Glomerular visceral epithelial cell (primary cell): ENCODE measurements around the gene AQP5.
A peak's percentile ranks its signal among the peaks of the same experiment; 100 is the strongest.
"Not testable (repeated sequence)": the region's sequence is repeated elsewhere in the genome, so short reads cannot be mapped to it uniquely, and the experiment has no call there.

ENCODE experiments used
- DNase-seq: peaks from one replicate; pipeline ENCODE4 v3.0.0-alpha.2; 2016; ENCODE audit errors: extremely low spot score

The AQP5 gene

DNA sequence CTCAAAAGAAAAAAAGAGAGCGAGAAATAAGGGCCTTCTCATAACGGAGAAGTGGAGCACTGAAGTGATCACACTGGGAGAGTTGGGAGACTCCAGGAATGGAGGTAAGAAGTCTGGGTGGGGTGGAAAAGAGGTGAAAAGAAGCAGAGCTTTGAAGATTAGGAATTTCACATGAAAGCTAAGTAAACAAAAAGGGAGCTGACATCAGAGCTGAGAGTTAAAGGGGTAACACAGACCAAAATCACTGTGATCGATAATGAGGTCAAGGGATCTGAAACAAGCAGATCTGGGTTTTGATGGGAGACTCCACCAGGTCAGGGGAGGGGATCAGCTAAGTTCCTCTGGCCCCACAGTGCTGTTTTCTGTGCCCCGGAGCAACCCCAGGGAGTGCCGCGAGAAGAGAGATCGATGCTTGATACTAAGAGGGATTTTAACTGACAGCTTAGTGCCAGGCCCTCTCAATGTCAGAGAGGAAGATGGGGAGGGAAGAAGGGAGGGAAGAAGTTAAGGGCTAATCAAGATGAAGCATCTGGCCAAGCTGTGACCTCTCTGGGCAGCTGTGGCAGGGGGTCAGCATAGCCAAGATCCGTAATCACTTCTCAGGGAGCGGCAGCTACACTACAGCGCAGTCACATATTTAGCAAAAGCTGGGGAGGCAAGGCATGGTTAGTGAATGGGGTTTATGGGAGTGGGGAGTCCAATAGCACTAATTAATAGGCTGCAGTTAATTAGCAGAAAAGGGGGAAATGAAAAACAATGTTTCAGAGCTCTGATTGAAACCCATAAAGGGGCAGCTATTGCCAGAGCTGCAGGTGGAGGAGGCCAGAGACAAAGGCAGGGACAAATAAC lies 19.1 kb downstream of the AQP5 start:
- no peak for DNase-seq

DNA sequence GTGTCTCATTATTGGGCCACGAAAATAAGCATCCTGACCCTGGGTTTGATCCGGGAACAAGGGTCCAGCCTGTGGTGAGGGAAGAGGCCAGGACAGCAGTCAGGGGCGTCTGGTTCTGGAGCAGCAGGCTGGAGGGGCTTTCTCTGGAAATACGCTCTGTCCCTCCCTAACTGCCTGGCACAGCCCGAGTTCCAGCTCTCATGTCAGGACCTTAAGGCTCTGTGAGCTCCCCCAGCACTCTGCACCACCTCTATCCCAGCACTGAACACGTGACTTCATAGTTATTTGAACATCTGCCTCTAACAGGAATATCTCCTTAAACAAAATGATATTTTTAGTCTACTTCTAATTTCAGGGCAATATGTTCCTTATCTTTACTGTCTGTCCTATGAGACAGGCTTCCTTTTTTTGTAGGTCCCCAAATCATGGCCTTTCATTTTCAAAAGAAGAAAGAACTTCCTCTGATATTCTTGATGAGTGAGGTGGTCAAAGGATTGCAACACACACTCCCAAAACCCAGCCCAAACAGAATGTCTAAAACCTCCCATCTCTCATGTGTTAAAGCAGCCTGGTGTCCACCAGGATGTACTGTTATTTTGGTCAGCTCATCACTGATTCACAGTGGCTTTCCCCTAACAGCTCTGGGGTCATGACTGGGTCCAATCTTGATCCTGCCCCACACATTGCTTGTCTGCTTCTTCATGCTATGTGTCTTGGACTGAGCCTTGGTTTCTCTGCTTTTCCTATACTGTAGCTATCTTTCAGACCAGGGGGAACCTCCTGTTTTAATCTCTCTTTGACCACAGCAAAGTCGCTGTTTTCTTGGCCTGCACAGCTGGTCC lies 20.8 kb downstream of the AQP5 start:
- DNase-seq = peak; percentile 24

DNA sequence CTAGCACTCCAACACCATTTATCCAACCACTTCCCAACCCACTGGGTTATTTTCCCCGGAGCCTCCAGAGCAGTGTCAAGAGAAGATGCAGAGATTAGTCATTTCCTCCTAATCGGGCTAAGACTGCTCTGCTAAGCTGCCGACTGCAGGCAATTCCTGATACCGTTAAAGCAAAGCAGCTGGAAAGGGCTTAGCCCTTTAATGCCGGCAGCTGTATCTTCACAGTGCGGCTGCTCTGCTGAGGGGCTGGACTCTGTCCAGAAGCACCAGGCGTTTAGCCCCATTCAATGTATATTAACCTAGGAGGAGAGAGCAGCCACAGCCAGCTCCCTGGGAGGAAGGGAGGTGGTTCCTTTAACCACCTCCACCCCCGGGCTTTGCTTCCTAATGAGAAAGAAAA lies 22.2 kb downstream of the AQP5 start:
- DNase-seq = peak; percentile 85

DNA sequence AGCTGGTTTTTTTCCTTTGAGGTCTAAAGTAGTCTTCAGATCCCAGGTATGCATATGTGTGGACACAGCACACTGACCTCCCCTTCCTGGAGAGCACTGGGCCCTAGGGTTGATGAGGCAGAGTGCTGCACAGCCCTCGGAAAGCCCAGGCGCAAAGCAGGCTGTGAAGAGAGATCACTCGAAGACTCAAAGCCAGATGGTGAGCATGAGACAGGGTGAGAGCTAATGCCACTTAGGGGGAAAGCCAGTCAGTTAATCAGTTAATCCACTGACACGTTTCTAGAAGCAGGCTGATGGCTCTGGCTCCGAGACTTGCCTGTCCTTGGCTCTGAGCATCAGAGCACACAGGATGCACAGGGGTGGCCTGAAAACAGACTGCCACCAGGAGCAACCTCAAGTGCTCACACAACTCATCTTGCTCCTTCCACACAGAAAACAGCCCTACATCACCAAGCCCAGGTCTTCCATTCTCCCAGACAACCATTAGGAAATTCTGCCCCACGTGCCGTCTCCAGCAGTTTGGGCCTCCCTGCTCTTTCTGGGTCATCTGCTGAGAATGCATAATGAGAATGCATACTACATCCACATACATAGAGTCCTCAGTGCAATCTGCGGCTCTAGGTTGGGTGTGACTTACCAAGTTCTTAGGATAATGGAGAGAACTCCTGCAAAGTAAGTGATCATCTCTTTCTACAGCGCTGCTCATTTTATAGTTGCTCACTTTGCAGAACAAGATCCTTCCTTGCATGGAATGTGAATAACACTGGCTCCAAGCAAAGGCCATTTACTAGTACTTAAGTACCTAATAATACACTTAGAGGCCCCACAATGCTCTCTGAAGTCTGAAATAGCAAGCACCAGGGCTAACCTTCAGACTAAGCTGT lies 23.0 kb downstream of the AQP5 start:
- no peak for DNase-seq

DNA sequence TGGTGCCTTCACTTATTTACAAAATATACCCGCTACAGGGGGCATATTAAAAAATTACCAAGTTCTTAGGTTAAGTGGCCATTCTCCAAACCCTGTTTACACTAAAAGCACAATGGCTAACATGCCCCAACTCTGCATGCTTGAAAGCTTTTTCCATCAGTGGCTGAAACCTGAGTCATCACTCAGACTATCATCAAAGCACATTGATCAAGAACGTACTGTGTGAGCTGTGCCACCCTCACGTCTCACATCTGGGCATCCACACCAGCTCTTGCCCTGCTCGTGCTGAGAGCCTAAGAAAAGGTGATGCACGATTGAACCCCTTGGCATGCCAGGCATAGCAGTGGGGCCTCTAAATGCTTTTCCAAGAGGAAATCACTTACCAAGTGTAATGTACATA lies 24.3 kb downstream of the AQP5 start:
- DNase-seq = peak; percentile 40

DNA sequence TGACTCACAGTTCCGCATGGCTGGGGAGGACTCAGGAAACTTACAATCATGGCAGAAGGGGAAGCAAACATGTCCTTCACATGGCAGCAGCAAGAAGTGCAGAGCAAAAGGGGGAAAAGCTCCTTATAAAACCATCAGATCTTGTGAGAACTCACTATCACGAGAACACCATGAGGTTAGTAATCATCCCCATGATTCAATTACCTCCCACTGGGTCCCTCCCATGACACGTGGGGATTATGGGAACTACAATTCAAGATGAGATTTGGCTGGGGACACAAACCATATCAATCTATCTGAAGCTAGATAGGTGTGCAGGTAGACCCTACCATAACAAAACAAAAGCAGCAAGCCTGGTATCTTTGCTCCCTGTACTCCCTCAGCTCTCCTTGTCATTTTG lies 24.8 kb downstream of the AQP5 start:
- not testable (repeated sequence) for DNase-seq

DNA sequence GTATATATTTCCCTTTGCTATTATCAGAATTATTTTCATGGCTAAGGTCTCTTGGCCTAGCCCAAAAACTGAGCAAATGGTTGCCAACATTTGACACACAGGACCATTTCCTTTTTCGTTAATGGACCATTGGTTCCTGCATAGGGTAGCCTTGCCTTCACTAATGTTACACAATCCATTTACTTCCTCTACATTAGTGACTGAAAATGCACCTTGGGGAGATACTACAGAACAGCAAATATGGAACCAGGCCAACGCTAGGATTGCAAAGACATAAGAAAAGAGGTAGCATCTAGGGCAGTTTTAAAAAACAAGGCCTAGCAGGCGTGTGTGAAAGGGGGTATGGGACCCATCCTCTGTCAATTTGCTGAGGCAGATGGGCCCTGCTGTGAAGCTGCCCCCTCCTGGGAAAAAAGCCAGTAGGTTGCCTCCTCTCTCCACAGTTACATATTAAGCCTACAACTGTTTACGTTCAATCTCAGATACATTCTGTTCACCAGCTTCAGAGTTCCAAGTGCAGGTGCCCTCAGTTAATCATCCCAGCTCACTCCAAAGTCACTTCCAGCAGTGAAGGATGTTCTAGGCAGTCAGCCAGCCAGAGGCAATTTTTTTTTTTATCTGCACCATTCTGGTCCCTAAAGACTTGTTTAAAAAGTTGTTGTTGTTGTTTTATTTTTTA lies 26.1 kb downstream of the AQP5 start:
- DNase-seq = no peak

DNA sequence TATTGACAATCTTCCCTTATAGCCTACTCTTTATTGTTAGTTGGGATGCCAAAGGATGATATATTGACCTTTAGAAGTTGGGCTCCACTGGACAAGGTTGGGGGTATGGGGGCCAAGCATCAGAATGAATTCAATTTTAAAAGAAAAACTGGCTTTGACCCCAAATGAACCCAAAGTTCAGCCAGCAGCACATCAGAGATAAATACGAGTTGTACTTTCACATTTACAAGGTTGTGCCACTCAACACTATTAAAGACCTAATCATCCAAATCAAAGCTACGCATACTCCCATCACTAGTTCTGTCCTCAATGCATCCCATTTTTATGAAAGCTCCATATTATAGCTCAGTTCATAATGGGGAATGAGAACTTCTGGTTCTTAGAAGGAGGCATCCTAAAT lies 27.7 kb downstream of the AQP5 start:
- not testable (repeated sequence) for DNase-seq

DNA sequence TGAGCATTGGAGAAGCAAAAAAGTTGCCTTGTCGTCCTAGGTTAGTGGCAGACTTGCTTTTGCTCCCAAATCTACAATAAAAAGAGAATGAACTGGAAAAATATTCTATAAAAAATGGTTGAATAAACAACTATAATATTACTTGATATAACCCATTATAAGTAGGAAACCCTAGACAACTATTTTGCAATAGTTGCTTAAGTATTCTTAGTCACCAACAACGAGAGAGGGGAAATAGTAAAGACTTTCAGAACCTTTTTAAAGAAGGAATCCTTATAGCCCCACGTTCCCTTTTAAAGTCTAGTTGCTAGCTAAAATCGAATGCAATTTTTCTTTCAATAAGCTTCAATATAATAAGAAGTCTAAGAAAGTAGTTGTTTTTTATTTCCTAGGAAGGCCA lies 28.6 kb downstream of the AQP5 start:
- no peak for DNase-seq

DNA sequence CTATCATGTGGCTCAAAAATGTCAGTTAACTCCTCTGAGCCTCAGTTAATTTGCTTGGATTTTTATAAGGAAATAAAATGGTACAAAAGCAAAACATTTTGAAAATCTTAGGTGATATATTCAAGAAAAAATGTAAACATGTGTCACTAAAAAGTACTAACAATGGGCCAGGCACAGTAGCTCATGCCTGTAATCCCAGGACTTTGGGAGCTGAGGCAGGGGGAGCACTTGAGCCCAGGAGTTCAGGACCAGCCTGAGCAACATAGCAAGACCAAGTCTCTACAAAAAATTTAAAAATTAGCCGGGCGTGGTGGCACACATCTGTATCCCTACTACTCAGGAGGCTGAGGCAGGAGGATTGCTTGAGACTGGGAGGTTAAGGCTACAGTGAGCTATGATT lies 36.8 kb downstream of the AQP5 start:
- DNase-seq = no peak

DNA sequence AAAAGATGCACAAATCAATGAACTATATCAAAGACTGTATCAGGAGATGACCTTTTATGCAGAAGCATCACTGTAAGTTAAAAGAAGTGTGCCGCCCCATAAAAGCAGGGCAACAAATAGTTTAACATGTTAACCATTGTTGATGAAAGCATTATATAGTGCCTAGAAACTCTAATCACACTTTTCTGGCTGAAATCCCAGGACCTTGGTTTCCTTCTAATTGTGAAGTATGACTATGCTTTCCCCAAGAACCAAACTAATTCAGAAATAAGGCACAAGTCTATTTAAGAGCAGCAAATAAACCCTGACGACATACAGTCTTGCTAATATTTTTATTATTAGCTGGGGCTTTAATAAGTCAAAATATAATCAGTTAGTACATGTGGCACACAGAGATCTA lies 41.9 kb downstream of the AQP5 start:
- no peak for DNase-seq

DNA sequence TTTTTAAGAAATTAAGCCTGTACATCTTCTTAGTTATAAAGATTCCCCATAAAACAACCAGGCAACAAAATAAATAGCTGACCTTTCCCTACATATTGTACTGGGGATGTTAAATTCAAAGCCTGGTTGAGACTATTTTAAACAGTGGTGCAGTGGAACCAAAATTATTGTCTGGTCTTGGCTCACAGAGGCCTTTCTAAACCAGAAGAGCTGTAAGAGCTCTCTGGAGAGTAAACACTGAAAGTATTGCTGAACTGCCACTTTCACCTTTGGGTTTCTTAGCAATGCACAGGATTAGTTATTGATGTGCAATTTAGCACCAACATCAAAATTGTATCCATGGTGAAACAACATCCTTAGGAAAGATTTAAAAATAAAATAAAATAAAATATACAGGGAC lies 43.0 kb downstream of the AQP5 start:
- DNase-seq = no peak

DNA sequence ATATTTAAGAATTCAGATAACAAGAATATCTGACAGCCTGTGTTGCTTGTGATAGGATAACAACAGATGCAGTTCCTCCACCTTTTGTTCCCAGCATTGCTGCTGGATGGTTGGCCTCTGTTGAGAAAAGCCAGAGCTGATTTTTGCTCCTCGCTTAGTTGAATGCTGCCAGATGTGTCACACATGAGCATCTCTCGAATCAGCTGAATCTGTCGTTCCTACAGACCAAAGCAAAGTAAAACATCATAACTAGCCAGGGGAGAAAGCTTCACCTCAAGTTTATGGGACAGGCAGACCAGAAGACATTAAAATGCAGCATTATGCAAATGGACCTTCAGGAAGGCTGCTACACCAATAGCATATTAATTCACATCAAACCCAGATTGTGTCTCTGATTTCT lies 43.5 kb downstream of the AQP5 start:
- DNase-seq = no peak

DNA sequence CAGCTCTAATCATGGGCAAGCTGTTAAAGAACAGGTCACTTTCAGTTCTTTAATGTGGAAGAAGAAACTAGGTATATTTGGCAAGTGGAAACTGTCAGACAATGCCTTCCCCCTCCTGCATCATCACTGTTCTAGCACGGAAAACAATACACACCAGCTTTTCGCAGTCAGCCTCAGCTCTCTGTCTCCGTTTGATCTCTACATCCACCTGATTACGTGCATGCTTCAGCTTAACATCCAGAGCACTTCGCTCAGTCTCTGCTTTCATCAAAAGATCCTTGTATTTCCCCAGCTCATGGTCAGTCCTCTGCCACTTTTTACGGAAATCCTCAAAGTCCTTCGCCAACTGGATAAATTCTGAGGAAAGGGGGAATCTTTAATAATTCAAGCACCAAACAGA lies 44.6 kb downstream of the AQP5 start:
- DNase-seq = no peak

DNA sequence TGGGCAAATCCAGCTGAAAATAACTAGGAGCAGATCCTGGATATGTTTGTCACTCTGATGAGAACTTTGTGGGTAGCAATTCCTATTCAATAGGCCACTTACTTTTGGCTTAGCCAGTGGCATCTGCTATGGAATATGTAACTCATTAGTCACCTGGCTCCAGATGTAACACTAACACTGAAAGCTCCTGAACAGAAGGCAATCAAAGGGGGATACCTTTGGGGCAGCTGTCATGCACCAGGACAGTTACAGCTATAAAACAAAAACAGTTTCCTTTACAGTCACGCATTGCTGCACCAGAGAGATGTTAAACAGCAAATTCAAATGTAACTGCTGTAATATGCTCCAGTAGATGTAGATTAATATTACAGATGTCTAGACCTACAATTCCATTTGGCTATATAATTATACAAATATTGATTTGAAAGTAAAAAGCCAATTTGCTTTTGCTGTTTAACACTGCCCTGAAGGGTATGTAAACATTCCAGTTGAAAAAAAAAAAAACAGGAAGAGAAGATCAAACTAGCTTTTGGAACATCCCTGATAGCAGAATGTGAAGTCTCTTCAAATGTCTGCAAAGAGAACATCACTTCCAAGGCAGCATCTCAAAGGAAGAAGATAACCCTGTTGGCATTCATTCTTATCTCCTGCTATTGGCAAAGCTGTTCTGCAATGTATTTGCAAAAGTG lies 45.2 kb downstream of the AQP5 start:
- peak; percentile 44 for DNase-seq

DNA sequence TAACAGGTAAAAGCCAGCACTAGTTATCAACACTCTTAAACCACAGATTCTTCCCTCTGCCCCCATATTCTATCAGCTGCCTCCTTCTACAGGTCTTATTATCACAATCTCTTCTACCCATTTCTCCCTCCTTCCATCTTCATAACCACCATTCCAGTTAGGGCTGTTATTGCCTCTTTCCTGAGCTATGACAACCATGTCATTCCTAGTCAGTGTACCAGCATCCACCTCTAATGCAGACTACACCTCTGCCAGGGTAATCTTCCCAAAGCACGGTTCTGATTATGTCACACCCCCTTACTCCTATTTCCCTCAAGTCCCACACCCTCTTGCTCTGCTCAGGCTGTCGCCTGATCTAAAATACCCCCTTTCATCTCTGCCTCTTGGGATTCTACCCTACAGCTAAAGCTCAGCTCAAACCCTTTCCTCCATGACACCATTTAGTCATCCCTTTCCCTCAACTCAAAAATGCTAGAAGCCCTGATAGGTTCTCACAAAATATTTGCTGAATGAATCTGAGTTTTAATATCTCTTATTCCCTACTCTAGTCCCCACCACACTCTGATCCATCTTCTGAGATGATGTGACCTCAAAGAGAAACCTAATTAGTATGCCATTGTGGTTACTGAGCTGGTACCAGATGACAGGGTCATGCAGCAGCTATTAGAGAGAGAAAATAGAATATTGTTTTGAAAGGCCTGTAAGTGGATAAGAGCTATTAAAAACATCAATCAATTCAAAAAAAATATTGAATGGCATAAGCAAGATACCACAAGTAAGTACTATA lies 51.9 kb downstream of the AQP5 start:
- DNase-seq = no peak

DNA sequence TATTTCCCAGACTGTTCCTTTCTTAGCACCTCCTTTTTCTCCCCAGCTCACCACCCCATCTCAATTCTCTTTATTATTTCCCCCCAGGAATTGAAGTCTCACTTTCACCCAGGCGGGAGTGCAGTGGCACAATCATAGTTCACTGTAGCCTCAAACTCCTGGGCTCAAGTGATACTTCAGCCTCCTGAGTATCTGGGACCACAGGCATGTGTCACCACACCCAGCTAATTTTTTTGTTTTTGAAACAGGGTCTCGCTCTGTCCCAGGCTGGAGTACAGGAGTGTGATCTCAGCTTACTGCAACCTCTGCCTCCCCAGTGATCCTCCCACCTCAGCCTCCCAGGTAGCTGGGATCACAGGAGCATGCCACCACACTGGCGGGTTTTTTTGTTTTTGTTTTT lies 52.7 kb downstream of the AQP5 start:
- no peak for DNase-seq
